ENCODE measurements around the gene KASH5. TPM values are rescaled to one million over a fixed set of nuclear protein-coding genes. Genes with fewer than 3 reads are reported as not detected.

Gene KASH5
- total RNA-seq, 1 donor: not detected

DNA sequence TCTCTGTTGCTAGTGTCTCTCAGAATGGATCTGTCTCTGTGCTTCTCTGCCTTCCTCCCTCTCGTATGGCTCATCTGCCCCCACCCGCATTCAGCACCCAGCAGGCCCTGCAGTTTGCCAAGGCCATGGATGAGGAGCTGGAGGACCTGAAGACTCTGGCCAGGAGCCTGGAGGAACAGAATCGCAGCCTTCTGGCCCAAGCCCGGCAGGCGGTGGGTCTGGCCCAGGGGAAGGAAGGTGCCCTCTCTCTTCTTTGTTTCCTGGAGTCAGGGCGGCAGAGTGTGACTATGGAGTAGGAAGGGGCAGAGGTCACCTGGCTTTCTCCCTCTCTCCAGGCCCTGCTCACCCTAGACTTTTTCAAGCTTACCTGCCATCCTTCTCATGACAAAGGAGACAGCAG is 10.9 kb downstream of the KASH5 start:
- no peaks in the 10 kb centered on the region for H3K9me3 ChIP-seq (ENCODE audit: low read depth, low read length)
- no peaks in the 10 kb centered on the region for H3K27me3 ChIP-seq (ENCODE audit: insufficient read depth, low read length)
- no peak overlapping the region for H3K4me3 ChIP-seq (ENCODE audit: low read length)
- H3K4me1 ChIP-seq (ENCODE audit: insufficient read depth, low read length): no peaks in the 10 kb centered on the region

DNA sequence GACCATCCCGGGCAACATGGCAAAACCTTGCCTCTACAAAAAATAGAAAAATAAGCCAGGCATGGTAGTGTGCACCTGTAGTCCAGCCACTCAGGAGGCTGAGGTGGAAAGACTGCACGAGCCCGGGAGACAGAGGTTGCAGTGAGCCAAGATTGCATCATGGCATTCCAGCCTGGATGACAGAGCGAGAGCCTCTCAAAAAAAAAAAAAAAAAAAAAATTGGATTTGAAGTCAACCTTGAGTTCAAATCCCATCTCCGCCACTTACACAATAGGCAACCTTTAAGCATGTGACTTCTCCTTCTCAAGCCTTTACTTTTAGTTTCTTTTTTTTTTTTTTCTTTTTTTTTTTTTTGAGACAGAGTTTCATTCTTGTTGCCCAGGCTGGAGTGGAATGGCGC is 12.0 kb downstream of the KASH5 start:
- Histone ChIP-seq H3K27me3 (ENCODE audit: insufficient read depth, low read length) (no peaks in the 10 kb centered on the region), H3K4me3 (ENCODE audit: low read length) (no peak overlapping the region), H3K9me3 (ENCODE audit: low read depth, low read length) (no peaks in the 10 kb centered on the region), H3K4me1 (ENCODE audit: insufficient read depth, low read length) (no peaks in the 10 kb centered on the region)

DNA sequence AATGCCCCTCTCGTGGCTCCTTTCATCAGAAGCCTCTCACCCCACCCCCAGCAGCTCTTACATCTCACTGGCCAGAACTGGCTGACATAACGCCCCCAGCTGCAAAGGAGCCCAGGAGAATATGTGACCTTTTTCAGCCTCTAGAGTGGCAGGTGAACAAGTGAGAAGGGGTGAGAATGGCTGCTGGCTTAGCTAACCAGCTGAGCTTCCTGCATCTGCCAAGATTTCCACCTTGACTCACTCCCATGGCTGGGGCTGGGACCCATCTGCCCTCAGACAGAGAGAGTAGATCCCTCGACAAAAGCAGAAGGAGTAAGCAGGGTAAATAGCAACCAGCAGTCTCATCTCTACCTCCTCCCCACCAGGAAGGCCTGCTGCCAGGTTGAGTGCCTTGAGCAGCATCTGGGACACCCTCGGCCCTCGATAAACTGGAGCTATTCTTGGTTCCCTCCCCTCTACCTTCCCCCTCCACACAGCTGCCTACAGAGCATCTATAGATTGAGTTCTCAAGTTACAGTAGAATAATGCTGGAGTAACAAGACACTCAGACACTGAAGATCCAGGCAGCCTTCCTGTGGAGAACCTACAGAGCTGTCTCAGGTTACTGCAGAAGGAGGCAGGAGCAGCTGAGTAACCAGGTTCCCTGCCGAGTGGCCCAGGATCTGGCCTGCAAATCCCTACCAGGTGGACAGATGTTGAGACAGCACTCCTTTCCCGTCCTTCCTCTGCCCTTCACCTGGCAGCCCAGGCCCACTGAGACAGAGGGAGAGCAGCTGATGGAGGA is 15.5 kb downstream of the KASH5 start:
- Histone ChIP-seq H3K4me3 (ENCODE audit: low read length) (no peak overlapping the region), H3K4me1 (ENCODE audit: insufficient read depth, low read length) (peaks cover 12% of the 10 kb centered on the region), H3K27me3 (ENCODE audit: insufficient read depth, low read length) (no peaks in the 10 kb centered on the region), H3K9me3 (ENCODE audit: low read depth, low read length) (no peaks in the 10 kb centered on the region)

DNA sequence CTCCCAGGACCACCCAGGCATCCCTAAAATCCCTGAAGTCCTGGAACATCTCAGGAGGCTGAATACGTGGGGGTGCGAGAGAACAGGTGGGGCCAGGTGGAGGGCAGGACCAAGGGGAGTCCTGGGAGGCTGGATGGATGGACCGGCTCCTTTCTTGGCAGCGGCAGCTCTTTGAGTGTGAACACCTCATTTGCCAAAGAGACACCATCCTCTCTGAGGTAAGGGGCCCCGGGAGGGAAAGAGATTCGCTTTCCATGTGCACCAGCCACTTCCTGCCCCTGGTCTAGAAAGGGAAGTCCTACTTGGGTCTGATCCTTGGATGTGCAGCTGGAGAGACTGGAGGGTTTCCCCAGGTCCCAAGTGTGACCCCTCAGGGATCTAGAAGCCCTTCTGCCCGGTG is 19.0 kb downstream of the KASH5 start:
- no peaks in the 10 kb centered on the region for H3K27me3 ChIP-seq (ENCODE audit: insufficient read depth, low read length)
- peaks cover 35% of the 10 kb centered on the region for H3K4me1 ChIP-seq (ENCODE audit: insufficient read depth, low read length)
- H3K4me3 ChIP-seq (ENCODE audit: low read length): no peak overlapping the region
- no peaks in the 10 kb centered on the region for H3K9me3 ChIP-seq (ENCODE audit: low read depth, low read length)

DNA sequence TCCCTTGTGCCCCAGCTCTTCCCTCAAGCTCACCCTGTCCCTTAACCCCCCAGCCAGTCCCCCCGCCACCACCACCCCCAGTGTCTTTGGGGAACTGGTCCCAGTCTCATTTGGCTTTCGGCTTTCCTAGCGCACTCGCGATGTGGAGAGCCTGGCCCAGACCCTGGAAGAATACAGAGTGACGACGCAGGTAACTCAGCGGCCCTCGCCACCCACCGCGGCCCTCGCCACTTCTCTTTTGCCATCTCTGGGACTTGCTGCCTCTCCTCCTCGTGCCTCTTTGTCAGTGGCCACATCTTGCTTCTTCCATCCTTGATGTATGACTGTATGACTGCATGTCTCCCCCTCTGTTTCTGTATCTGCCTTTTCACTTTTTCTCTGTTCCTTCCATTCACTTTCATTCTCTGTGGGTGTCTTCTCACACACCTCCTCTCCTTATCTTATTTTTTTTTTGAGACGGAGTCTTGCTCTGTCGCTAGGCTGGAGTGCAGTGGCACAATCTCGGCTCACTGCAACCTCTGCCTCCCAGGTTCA is 19.5 kb downstream of the KASH5 start:
- Histone ChIP-seq H3K4me3 (ENCODE audit: low read length) (no peak overlapping the region), H3K4me1 (ENCODE audit: insufficient read depth, low read length) (peaks cover 37% of the 10 kb centered on the region)

DNA sequence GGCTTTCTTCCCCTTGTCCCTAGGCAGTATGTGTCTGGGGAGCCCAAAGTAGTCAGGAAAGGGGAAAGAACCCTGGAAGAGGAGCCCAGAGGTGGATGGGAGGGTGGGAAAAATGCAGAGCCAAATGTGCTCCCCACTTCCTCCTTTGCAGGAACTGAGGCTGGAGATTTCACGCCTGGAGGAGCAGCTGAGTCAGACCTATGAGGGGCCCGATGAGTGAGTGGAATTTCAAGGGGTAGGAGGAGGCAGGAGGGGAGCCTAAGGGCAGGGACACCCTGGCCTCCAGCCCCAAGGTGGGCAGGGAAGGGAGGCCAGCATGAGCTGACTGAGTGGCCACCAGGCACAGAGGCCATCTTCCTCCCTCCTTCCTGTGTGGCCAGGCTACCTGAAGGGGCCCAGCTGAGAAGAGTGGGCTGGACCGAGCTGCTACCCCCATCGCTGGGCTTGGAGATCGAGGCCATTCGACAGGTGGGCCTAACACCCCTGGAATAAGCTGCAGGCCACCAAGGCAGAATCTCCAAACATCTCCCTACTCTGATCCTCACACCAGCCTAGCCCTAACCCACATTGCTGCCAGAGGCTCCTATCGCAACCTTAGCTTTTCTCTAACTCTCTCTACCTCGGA is 20.9 kb downstream of the KASH5 start:
- Histone ChIP-seq H3K9me3 (ENCODE audit: low read depth, low read length) (no peaks in the 10 kb centered on the region), H3K4me3 (ENCODE audit: low read length) (no peak overlapping the region), H3K4me1 (ENCODE audit: insufficient read depth, low read length) (peaks cover 37% of the 10 kb centered on the region)

More for the DNA sequence above, 19.5 kb downstream of the KASH5 start:
- Histone ChIP-seq H3K9me3 (ENCODE audit: low read depth, low read length) (no peaks in the 10 kb centered on the region), H3K27me3 (ENCODE audit: insufficient read depth, low read length) (no peaks in the 10 kb centered on the region)

DNA sequence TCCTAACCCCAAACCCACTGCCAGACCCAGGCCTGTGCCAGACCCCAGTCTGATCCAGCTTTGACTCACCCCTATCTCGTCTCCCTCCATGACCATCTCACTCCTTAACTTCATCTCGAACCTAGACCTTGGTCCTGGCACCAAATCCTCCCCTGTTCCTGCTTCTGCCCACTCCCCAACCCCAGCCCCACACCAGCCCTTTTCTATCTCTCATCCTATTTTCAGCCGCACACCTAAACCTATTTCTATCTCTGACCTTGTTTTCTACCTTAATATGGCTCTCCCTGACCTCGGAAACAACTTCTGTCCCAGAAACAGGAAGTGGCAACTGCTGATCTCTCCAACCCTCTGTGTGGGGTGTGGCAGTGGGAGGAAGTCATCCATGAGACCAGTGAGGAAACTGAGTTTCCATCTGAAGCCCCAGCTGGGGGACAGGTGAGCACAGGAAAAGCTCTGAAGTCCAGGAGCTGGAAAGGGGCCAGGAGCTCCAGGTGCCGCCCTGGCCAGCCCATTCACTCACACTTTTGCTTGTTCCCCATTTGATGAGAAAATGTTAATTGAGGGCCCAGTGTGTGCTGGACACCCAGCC is 21.5 kb downstream of the KASH5 start:
- Histone ChIP-seq H3K4me1 (ENCODE audit: insufficient read depth, low read length) (peaks cover 37% of the 10 kb centered on the region), H3K9me3 (ENCODE audit: low read depth, low read length) (no peaks in the 10 kb centered on the region), H3K4me3 (ENCODE audit: low read length) (no peak overlapping the region), H3K27me3 (ENCODE audit: insufficient read depth, low read length) (no peaks in the 10 kb centered on the region)

More for the DNA sequence above, 20.9 kb downstream of the KASH5 start:
- H3K27me3 ChIP-seq (ENCODE audit: insufficient read depth, low read length): no peaks in the 10 kb centered on the region

DNA sequence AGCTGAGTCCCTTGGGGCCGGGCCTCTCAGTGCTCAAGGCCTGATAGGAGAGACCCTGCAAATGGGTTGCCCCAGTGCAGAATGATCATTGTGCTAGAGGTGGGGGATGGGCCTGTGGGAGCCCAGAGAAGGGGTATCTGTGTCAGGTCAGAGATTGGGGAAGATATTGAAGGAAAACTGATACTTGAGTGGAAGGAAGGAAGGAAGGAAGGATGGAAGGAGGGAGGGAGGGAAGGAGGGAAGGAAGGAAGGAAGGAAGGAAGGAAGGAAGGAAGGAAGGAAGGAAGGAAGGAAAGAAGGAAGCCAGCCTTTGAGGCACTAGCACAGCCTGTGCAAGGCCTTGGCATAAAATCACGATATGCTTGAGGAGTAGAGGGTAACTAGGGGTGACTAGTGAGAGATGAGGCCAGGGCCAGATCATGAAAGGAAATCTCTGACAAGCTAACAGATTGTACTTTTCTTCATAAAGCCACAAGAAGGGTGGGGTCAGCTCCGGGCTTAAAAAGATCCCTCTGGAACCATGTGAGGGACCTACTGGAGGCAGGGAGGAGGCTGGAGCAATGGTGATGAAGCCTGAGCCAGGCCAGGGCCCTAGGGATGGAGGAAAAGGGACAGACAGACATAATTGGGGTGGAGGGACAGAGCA is 23.8 kb downstream of the KASH5 start:
- Histone ChIP-seq H3K9me3 (ENCODE audit: low read depth, low read length) (no peaks in the 10 kb centered on the region), H3K4me3 (ENCODE audit: low read length) (no peak overlapping the region), H3K4me1 (ENCODE audit: insufficient read depth, low read length) (peaks cover 36% of the 10 kb centered on the region), H3K27me3 (ENCODE audit: insufficient read depth, low read length) (no peaks in the 10 kb centered on the region)

DNA sequence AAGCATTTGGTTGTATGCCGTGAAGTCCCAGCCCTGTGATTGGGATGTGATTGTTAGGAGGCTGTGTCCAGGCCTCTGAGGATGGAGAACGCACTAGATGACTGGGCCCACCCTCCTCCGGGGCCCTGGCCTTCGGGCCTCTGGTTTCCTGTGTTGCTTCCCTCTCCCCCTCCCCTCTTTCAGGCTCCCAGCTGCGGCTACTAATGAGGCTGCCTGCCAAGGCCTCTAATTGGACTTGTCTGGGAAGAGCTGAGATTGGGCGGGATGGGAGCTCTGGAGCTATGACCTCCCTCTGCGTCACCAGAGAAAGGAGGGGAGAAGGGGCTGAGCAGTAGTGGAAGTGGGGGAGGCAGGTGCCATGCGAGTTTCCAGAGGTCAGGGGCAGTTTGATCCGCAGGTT is 25.3 kb downstream of the KASH5 start:
- Histone ChIP-seq H3K4me1 (ENCODE audit: insufficient read depth, low read length) (peaks cover 27% of the 10 kb centered on the region), H3K27me3 (ENCODE audit: insufficient read depth, low read length) (no peaks in the 10 kb centered on the region), H3K9me3 (ENCODE audit: low read depth, low read length) (no peaks in the 10 kb centered on the region), H3K4me3 (ENCODE audit: low read length) (no peak overlapping the region)

DNA sequence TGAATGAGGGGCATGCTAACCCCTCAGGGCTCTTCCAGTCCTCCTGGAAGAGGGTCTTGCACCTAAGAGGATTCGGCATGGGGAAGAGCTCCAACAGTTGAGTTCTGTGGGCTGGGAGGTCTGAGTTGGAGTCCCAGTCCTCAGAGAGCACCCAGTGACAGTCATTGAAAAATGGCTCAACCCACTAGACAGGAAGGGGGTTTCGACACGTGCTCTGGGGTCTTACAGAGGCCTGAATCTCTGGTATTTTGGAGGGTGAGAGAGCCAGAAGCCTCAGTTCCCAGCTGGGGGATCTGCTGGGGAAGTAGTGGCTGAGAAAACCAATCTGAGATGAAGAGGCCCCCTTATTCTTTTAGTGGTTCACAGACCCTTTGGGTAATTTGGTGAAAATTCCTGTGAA is 26.2 kb downstream of the KASH5 start:
- Histone ChIP-seq H3K9me3 (ENCODE audit: low read depth, low read length) (no peaks in the 10 kb centered on the region), H3K27me3 (ENCODE audit: insufficient read depth, low read length) (peaks cover 8% of the 10 kb centered on the region), H3K4me3 (ENCODE audit: low read length) (no peak overlapping the region), H3K4me1 (ENCODE audit: insufficient read depth, low read length) (peaks cover 18% of the 10 kb centered on the region)

DNA sequence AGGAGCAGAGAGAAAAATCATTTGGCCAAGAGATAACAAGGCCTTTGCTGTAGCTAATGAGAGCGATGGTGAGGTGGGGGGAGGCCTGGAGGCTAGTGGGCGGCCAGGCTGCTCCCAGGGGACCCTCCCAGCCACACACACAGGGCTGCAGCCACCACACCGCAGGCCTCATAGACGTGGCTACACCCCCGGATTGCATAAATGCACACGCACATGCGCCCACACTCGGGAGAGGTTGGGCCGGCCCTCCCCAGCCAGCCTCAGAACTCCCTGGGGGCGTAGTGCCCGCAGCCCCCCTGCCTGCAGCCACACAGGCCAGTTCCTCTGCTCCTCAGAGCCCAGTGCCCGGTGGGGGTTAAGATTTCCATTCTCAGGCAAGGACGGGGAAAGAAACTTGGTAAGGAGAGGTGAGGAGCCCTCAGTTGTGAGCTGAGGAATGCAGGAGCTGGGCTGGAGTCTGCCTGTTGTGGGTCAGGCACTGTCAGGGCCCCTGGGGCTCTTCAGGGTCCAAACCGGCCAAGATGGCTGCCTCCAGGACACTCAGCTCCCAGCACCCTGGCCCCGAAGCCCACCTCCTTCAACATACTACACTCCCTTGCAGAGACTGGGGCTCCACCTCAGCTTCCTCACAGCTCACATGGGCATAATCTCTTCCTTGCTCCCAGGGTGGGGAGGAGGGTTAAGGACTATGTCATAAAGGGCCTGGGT is 27.2 kb downstream of the KASH5 start:
- peaks cover 8% of the 10 kb centered on the region for H3K4me1 ChIP-seq (ENCODE audit: insufficient read depth, low read length)
- H3K4me3 ChIP-seq (ENCODE audit: low read length): no peak overlapping the region
- H3K27me3 ChIP-seq (ENCODE audit: insufficient read depth, low read length): peaks cover 18% of the 10 kb centered on the region
- H3K9me3 ChIP-seq (ENCODE audit: low read depth, low read length): no peaks in the 10 kb centered on the region

DNA sequence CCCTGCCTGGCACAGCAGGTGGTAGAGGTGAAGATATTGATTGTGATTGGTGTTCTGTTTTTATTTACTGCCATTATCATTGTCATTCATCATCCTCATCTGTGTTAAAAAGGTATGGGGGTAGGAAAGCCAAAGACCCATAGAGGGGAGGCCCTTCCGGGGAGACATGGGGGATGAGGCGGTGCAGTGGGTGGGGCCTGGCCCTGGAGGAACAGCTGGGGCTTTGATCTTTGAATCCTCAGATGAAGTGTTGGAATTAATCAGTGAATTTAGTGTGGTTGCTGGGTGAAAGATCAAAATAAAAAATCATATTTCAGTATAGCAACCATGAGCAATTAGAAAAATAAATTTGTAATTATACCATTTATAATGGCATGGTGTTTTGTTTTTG is 27.8 kb downstream of the KASH5 start:
- Histone ChIP-seq H3K9me3 (ENCODE audit: low read depth, low read length) (no peaks in the 10 kb centered on the region), H3K4me3 (ENCODE audit: low read length) (no peak overlapping the region), H3K4me1 (ENCODE audit: insufficient read depth, low read length) (peaks cover 5% of the 10 kb centered on the region), H3K27me3 (ENCODE audit: insufficient read depth, low read length) (peaks cover 24% of the 10 kb centered on the region)

DNA sequence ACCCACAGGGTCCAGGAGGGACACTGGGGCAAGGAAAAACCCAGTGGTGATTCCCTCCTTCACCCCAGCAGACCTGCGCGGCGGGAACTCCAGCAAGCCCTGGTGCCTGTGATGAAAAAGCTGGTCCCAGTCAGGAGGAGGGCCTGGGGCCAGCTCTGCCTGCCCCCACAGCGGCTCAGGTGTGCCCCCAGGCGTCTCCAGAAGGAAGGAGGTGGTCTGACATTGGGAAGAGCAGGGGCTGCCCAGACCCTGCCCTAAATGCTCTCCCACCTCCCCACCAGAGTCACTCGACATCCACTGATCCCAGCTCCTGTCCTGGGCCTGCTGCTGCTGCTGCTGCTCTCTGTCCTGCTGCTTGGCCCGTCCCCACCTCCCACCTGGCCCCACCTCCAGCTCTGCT is 29.0 kb downstream of the KASH5 start:
- Histone ChIP-seq H3K4me3 (ENCODE audit: low read length) (no peak overlapping the region), H3K27me3 (ENCODE audit: insufficient read depth, low read length) (peaks cover 35% of the 10 kb centered on the region), H3K9me3 (ENCODE audit: low read depth, low read length) (no peaks in the 10 kb centered on the region), H3K4me1 (ENCODE audit: insufficient read depth, low read length) (peaks cover 14% of the 10 kb centered on the region)

DNA sequence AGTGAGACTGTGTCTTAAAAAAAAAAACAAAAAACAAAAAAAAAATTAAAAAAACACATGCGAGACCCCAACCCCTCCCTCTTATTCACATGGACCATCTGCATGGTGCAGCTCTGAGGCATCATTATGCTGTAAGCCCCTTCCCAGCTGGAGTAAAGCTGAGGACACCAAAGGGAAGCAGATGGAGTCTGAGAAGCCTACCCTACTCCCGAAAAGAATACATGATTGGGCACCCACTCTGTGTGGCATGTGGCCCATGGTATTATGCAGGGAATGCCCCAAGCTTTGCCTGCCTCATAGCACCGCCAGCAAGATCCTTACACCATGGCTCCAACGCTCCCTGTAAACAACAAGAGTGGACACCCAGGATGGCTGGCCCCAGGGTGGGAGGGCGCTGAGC is 30.5 kb downstream of the KASH5 start:
- H3K4me3 ChIP-seq (ENCODE audit: low read length): no peak overlapping the region
- H3K4me1 ChIP-seq (ENCODE audit: insufficient read depth, low read length): peaks cover 27% of the 10 kb centered on the region
- H3K27me3 ChIP-seq (ENCODE audit: insufficient read depth, low read length): peaks cover 49% of the 10 kb centered on the region
- H3K9me3 ChIP-seq (ENCODE audit: low read depth, low read length): no peaks in the 10 kb centered on the region
